SIG-M5 (cell line): ENCODE results near the gene DDX10.

Experiments
- DNase-seq: peaks from one replicate; lab custom pipeline; 2025; lab: John Stamatoyannopoulos, UW

The DDX10 gene

DNA sequence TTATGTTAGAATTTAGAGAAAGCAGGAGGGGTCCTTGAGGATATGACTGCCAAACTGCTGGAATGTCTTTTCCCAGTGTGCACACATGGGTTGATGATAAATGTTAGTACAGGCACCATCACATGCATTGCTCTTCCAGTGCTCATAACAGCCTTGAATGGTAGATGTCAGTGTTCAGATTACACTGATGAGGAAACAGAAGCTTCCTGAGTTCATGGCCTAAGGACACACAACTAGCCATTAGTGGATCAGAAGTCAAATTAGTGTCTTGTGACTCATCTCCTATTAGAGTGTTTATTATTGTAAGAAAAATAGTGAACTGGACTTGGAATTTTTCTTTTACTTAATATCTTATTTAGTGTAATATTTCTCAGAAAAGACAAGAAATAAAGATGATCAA lies 241.5 kb downstream of the DDX10 start:
- no peak for DNase-seq

DNA sequence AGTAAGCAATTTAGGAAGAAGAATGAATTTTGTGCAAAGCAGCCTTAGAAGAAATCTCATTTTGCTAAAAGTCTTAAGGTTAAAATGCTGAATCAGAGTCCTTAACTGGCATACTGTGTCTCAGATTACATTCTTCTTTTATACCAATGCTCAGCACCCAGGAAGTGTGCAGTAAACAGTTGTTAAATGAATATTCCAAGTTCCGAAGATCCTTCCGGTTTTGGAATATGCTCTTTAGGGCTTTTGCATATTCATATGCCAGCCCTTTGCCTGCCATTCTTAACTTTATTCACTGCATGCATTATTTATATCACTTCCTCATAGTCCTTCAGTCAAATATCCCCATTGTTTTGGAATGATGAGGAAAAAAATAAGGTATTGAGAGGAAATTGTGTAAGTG lies 242.0 kb downstream of the DDX10 start:
- DNase-seq, result no peak

DNA sequence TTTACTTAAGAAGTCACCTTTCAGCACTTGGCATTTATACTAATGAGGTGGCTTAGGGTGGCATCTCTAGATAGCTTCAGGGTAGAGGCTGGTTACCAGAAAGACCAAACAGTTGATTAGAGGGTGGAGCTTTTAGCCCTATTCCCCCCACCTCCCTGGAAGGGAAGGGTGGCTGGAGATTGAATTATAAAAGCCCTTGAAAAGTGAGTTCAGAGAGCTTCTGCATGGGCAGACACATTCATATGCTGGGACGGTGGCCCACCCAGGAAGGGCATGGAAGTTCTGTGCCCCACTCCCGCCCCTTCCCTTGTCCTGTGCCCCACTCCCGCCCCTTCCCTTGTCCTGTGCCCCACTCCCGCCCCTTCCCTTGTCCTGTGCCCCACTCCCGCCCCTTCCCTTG lies 244.2 kb downstream of the DDX10 start:
- no peak for DNase-seq

DNA sequence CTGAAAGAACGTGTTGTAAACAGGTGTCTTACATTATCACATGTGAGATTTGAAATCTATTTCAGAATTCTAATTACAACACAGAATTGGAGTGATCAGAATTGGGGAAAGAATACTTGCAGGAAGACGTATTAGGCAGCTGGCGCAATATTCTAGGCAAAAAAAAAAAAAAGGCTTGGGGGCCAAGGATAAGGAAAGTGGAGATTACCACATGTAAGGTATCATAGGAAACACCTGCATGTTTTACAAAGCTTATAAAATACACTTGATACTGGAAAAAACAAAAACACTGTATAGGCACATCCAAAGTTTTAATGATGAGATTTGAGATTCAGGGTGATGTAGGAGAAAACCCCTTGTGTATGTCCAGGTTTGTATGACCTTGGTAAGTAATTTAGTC lies 245.1 kb downstream of the DDX10 start:
- no peak for DNase-seq

DNA sequence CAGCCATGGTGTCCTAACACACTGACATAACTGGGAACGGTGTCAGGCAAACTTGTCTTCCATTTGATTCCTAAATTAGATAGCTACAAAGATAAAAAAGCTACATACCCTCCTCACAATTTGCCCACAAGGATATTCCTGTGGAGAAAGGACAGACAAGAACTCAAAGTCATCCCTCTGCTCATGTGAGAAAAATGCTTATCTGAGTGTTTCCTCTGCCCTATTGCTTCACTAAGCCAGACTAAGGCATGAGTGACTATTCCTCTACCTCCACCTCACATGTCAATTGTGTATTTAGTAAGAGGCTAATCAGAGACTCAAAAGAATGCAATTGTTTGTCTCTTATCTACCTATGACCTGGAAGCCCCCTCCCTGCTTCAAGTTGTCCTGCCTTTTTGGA lies 247.7 kb downstream of the DDX10 start:
- no peak for DNase-seq

DNA sequence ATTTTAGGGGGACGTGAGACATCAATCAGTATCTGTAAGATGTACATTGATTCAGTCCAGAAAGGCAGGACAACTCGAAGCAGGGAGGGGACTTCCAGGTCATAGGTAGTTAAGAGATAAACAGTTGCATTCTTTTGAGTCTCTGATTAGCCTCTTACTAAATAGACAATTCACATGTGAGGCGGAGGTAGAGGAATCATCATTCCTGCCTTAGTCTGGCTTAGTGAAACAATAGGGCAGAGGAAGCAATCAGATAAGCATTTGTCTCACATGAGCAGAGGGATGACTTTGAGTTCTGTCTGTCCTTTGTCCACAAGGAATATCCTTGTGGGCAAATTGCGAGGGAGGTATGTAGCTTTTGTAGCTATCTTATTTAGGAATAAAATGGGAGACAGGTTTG lies 248.3 kb downstream of the DDX10 start:
- DNase-seq, result no peak

DNA sequence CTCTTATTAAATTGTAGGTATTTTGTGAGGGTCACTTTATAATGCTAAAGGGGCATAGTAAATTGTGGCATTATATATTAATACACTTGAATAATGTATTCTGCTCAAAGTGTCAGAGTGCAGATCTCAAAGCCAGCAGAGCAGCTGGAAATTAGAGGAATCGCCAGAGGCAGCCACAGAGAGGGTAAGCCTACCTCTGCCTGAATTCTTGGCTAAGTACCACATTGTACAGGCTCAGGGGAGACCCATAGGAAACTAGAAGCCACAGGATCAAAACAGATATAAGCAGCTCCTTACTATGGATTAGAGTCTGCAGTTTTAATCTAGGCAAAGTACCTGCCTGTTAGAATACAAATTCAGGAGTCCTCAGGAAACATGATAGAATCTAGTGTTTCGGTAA lies 249.3 kb downstream of the DDX10 start:
- no peak for DNase-seq

DNA sequence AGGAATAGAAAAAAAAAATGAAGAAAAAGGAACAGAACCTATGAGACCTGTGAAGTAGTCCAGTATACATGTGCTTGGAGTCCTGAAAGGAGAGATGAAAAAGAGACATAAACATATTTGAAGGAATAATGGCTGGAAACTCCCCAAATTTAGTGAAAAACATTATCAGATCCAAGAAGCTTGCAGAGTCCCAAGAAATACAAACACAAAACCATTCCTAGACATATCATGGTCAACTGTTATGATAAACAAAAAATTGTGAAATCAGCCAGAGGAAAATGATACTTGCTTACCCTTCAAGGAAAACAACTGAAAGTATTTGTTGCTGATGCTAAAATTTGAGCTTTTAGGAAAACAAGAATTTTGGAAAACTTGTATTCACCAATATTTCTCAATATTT lies 250.1 kb downstream of the DDX10 start:
- DNase-seq, result no peak

DNA sequence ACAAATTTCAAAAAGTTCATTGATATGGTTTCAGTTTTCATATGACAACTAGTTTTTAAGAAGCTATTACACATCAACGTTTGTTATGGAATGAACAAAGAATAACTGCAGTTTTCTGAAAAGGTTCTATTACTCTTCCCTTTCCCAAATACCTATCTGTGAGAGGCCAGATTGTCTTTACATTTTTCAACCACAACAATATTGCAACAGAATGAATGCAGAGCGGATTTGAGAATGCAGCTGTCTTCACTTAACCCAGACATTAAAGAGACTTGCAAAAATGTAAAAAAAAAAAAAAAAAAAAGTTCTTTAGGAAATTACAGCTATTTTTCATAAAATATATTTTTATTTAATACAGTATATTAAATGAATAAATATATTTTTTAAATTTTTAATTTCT lies 250.8 kb downstream of the DDX10 start:
- DNase-seq, result no peak

DNA sequence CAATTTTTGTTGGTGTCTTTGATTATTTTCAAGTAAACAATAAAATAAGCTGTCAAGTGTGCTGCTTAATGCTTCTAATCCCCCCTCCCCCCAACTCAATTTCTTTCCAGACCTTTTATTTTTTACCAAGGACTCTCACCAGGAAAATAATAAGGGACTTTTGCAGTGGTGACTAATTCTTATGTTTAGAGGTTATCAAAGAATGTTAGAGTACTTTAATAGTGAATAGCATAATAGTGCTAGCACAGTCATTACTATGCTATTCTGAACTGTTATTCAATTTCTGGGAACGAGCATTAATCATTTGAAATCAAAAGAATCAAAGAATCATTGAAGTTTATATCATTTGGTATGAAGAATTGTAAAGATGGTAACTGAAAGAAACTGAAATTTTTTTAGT lies 251.4 kb downstream of the DDX10 start:
- DNase-seq, result no peak

DNA sequence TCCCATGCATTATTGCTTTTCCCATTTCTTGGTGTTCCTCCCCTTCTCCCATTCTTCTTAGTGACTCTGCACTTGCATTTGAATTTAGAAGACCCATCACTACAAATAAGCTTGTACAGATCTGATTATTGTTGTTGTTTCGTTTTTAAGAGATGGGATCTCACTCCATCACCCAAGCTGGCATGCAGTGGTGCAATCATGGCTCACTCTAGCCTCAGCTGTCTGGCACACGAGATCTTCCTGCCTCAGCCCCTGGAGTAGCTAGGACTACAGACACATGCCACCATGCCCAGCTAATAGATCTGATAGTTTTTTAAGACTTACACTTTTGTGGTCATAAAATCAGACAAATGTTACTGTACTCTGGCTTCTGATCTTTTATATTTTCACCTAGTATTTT lies 252.1 kb downstream of the DDX10 start:
- no peak for DNase-seq

DNA sequence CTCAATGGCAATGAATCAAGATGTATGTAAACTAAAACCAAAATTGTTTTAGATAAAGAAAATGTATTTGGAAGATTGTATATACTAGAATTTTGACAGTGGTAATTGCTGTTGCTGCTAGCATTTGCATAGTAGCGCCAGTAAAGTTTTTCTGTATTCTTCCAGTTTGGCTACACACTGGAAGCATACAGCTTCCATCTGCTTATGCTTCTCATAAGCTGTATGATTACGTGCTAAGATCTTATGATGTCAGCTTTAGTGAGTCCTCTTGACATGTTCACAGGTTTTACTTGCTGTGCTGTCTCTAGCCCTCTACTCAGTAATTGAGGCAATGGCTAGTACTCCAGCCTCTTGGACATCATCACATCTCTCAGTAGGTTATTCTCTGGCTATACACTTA lies 256.3 kb downstream of the DDX10 start:
- no peak for DNase-seq

DNA sequence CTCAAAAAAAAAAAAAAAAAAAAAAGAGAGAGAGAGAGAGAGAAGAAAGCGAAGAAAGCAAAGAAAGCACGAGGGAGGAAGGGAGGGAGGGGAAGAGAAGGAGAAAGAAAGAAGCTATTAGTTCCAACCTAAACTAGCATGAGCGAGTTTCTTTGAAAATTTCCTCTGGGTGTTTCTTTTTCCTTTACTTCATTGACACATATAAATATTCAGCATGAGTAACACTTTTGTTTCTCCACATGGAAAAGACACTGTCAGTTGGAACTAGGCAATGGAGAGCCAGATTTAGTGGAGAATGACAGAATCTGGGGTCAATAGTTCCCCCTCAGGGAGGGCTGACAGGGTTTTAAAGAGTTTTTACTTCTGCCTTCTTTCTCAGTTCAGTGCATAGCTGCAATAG lies 257.4 kb downstream of the DDX10 start:
- DNase-seq, result no peak

DNA sequence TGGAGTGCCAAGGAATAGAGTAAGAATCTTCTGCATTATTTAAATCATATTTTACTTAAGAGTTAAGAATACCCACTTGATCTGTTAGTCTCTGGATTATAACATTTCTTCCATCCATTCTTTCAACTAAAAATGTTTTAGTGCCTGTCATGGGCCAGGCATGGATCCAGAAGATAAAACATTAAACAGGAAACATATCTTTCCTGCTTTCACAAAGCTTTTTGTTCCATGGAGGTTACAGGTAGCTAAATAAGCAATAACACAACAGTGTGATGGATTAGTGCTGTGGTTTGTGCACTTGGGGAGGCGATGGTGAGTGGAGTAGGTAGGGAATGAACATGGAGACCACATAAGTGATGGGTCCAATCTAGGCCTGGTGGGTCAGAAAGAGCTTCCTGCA lies 258.5 kb downstream of the DDX10 start:
- DNase-seq, result no peak

DNA sequence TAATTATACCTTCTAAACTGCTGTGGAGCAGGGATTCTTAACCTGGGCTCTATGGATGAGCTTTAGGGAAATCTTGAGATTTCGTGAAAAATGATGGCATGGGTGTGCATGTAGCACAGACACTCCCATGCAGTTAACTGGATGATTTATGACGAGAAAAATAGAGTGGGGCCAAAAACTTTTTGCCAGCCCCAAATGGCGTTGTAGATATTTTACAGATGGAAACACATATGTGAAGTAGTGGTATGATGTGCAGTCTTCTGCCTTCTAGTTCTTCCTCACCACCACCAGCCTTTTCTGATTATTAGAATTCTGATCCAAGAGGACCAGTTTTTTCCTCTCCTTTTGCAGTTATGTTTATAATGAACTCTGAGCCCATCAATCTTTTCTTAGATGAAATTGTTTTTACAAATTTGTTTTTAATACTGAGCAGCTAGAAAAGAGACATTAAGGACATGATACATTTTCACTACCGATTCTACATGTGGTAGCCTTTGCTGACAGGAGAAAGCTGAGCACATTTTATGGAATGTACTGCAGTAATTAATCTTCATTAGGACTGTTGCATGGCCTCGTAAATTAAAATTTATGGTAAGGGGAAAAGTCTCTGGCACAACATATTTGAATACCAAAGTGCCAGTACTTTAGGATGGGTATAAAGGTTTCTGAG lies 261.4 kb downstream of the DDX10 start:
- DNase-seq, result no peak

DNA sequence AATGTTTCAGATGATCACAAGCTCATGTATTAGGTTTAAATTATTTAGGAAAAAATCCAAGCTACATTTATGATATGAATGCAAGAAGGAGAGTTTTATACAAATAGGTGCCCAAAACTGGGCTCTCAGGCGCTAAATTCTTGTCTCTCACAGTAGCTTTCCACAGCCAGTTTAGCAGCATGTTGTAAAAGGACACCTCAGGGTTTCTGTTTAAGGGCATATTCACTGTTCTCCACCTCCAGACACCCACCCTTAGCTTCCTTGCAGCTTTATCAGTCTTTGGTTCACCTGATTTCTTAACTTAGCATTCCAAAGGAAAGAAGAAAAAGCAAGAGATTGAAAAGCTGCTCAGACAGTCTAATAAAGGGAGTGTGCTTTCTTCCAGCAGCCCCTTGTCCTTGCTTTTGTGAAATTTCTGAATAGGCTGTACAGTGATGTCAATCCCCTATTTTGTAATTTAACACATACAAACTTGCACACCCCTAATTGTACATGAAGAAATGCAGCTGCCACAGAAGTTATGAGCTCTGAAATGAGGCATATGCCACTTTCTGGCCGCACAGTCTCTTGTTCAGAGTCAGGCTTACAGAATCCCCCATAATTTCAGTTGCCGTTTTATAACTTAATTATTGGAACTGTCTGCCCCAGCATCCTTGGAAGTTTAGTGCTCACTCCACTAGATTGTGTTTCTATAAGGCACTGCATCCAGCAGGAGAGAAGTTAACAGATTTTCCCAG lies 262.1 kb downstream of the DDX10 start:
- no peak for DNase-seq

DNA sequence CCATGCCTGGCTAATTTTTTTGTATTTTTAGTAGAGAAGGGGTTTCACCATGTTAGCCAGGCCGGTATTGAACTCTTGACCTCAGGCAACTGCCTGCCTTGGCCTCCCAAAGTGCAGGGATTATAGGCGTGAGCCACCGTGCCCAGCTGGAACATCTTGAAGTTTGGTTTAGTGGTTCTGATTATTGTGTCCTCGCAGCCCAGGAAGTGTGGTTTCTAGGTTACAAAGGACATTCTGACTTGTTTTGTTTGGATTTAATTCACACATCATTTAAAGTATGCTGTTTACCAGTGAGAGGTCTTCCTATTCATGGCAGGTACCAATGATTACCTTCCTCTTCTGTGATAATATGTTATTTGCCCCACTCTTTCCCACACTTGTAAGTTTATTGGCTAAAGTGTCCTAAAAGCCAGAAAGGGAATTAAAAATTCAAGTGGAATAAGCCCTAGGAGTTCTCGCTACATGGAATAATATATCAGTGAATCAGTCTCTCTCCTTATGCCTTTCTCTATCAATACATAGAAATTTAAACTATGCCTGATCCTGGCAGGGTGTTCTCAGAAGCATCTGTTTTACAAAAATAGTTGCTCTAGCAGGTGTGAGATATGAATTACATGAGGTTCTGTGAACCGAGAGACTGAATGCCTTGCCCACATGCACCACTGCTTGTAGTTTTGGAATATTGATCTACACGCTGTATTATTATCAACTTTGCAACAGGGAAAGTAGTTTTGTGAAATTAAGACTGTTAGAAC lies 263.1 kb downstream of the DDX10 start:
- DNase-seq, result no peak

DNA sequence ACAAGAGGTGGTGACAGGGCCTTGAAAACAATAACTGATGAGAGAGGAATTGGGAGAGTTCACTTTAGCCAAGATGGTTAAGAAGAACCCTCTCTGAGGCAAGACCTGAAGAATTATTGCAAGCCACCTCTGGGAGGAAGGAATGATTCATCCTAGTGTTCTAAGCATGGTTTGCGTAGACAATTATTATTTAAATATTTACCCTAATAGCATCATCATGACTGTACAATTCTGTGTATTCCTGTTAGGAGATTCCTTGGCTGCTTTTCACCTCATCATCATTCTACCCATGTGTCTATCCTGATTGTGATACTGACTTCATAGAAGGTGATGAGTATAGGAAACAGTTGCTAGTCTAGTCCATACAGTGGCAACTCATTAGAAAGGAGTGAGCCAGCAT lies 264.4 kb downstream of the DDX10 start:
- DNase-seq, result no peak

DNA sequence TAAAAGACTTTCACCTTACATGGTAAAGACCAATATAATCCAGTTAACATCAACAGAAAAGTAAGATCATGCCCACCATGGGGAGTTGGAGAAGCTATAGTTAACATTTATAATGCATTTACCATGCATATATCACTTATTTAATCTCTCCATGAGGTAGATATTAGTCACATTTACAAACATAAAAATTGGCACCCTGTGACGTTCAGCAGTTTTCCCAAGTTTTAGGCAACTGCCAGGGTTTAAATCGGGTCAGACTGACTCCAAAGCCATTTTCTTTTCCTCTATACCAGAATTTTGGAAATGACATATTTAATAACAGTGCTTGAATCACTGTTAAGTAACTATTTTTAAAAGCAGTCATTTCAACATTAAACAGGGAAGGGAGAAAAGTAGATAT lies 266.3 kb downstream of the DDX10 start:
- DNase-seq, result no peak

DNA sequence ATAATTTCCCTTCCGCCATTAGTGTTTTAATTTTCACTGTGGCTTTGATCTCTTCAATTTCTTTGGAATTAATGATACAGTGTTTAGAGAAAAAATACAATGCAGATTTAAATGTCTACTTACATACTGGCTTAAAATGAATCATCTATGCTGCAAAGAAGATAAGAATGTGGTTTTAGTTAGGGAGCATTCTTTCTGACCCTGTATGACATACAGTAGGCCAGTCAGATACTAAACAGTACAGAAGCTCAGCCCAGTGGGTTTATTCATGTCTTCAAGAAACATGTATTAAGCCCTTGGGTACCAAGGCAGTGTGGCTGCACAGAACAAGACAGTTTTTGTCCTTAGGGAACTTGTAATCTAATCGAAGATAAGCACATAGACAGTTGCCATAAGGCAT lies 268.8 kb downstream of the DDX10 start:
- DNase-seq, result no peak

DNA sequence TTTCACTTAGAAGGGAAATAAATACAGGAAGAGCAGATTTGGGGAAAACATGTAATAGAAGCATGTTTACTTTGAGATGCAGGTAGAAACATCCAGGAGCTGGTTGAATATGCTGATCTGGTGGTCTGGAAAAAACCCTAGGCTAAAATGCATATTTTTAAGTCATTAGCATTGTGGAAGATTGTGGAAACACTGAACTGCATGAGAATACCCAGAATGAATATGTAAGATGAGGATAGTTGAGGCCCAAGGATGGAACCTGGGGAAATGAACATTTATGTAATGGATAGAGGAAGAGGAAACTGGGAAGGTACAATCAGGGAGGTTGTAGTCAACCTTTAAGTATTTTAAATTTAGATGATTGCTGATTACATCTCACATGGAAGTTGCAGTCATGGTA lies 269.4 kb downstream of the DDX10 start:
- DNase-seq, result no peak

DNA sequence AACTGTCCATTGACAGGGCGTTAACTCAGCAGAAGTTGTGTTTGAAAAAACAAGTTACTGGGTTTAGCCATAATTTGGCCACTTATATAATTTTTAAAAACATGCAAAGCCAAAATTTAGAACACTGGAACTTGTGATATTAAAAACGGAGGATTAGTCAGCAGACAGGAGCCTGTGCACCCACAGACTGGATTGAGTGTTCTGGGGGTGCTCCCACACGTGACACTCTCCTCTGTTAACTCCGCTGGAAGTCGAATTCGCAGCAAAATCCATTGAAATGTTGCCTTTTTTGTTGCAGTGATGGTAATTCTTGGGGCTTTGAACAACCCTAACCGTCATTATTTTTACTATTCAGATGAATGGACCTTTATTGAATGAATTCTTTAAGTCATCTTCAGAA lies 269.8 kb downstream of the DDX10 start:
- DNase-seq, result no peak

DNA sequence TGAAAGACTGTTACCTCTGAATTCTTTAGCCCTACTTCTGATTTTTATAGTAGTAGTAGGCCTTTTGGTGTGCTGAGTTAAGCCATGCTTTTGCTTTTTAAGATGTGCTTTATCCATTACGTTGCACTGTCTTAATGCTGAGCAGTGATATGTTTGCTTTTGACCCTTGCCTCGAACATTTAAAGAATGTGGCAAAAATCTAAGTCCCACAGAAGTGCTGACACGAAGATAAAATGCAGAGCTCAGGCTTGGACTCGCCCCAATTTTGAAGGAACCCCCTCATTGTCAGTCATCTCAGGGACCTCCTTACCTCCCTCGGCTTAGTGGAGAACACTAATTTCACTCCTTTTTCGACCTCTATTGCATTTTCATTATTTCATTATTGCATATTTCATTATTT lies 272.9 kb downstream of the DDX10 start:
- no peak for DNase-seq
